ENCODE data around the gene DDX24. TPM values are rescaled to one million over a fixed set of nuclear protein-coding genes. Genes with fewer than 3 reads are reported as not detected.

Gene DDX24
- total and polyA plus RNA-seq, 9 of the 15 experiments (the other 6 are each of a cell fraction or from before 2014, with no cell fraction given), result 82.4 to 175 (median 122) TPM

GRCh38 chr14:94117856-94118255 is 36.9 kb upstream of the DDX24 start:
- no peaks in the 10 kb centered on the region for H3K9me1 ChIP-seq (ENCODE audit: control insufficient read depth, insufficient read depth, low read length)
- in situ Hi-C loops (cut with MboI) (no loop called here), intact Hi-C loops (cut with micrococcal nuclease) (no loop called here)
- no peak overlapping the region for H3K4me3 ChIP-seq
- BruUV-seq (replicated peaks), result no TSS peak
- H3K36me3 ChIP-seq (ENCODE audit: control insufficient read depth, insufficient read depth, low read length), result no peaks in the 10 kb centered on the region
- no peak overlapping the region for H3K27ac ChIP-seq (ENCODE audit: extremely low read depth, low read depth, low read length)
- peaks cover 2 to 27% of the 10 kb centered on the region in 2 experiments; a peak in 3 of 5 replicates for H3K27me3 ChIP-seq (ENCODE audit: control insufficient read depth in 2 of 2, insufficient read depth in 2 of 2, low read length in 2 of 2)
- H2AFZ ChIP-seq (ENCODE audit: low read depth, low read length), result no peak overlapping the region
- ChIA-PET CTCF (ENCODE audit: low intra/inter-chr PET ratio) (no interaction called here), POLR2A (interaction anchor here (0.6 kb wide), 1 partner anchor 40 kb away, joined by 4 read pairs; no protein-coding TSS in a partner anchor)
- H3K79me2 ChIP-seq (ENCODE audit: control insufficient read depth, insufficient read depth, low read length), result no peaks in the 10 kb centered on the region
- no peaks in the 10 kb centered on the region for H3K9me3 ChIP-seq (replicated peaks; ENCODE audit: control insufficient read depth, insufficient read depth, low read depth, low read length)
- H3K4me1 ChIP-seq (replicated peaks in 1 of 2; ENCODE audit: control insufficient read depth in 2 of 2, insufficient read depth in 2 of 2, low read length in 2 of 2), result no peaks in the 10 kb centered on the region; a peak in 1 of 5 replicates
- H4K20me1 ChIP-seq (replicated peaks; ENCODE audit: control insufficient read depth, insufficient read depth, low read length), result no peaks in the 10 kb centered on the region; the same call in 1 of the 2 replicates
- no peak overlapping the region for H3K4me2 ChIP-seq (ENCODE audit: insufficient read depth, low read length)
- FAIRE-seq (no peak), DNase-seq (ENCODE audit: extremely low read depth in 1 of 4, low spot score in 3 of 4) (no peak), ATAC-seq (no peak)
- H3K9ac ChIP-seq (ENCODE audit: insufficient read depth in 1 of 2, low read depth in 2 of 2, low read length in 2 of 2), result no peak overlapping the region
- 0% methylated on average over 8 of the region's 9 CpGs for WGBS (ENCODE audit: insufficient coverage, low coverage, missing lambda C conversion rate)
- TF ChIP-seq CHD7 (IDR thresholded peaks at IDR 0.05; ENCODE audit: low read depth, low read length) (no peak), HINFP (tag; conservative IDR thresholded peaks at IDR 0.05; ENCODE audit: low read depth) (no peak), SRSF1 (IDR thresholded peaks at IDR 0.05; ENCODE audit: low read depth, low read length) (no peak), ZBTB11 (CRISPR knock-in tag; IDR thresholded peaks at IDR 0.05) (no peak)
